ENCODE results near the gene SEC16B. TPM values are rescaled to one million over a fixed set of nuclear protein-coding genes. Genes with fewer than 3 reads are reported as not detected.

The SEC16B gene
- total and polyA plus RNA-seq, 2 donors from 2014 or later: 3.5 to 4.8 TPM

- intact Hi-C loops (cut with DNase I): no loop called here
- FAIRE-seq (no peak), DNase-seq (no peak)
- peaks cover 0 to 2% (median 0%) of the 10 kb centered on the region in 3 donors for H3K36me3 ChIP-seq (ENCODE audit: control insufficient read depth in 2 of 3, insufficient read depth in 3 of 3, low read length in 3 of 3)
- H3K27me3 ChIP-seq (ENCODE audit: control insufficient read depth, insufficient read depth, low read length): no peaks in the 10 kb centered on the region
- no peak overlapping the region for H3K9ac ChIP-seq (ENCODE audit: low read length in 3 of 3)
- no peaks in the 10 kb centered on the region for H3K4me1 ChIP-seq (ENCODE audit: control insufficient read depth in 2 of 3, insufficient read depth in 2 of 3, low read depth in 1 of 3, low read length in 3 of 3)
- no peak overlapping the region for H3K27ac ChIP-seq (ENCODE audit: low read depth in 2 of 2, low read length in 2 of 2)
- no peak overlapping the region for H3K4me3 ChIP-seq (ENCODE audit: low read length in 3 of 3)
- TF ChIP-seq CTCF (IDR thresholded peaks at IDR 0.05; ENCODE audit: borderline replicate concordance, extremely low read depth, insufficient read depth): no peak
- no peaks in the 10 kb centered on the region for H3K9me3 ChIP-seq (ENCODE audit: control insufficient read depth in 2 of 3, insufficient read depth in 1 of 3, low read length in 3 of 3)
Measured at GRCh38 chr1:177922209-177922608, 47.6 kb downstream of the SEC16B start.

GRCh38 chr1:177921590-177921989 lies 48.3 kb downstream of the SEC16B start:
- intact Hi-C loops (cut with DNase I): no loop called here
- no peak overlapping the region for H3K4me3 ChIP-seq (ENCODE audit: low read length in 3 of 3)
- no peak for FAIRE-seq
- TF ChIP-seq CTCF (IDR thresholded peaks at IDR 0.05; ENCODE audit: borderline replicate concordance, extremely low read depth, insufficient read depth): no peak
- H3K4me1 ChIP-seq (ENCODE audit: control insufficient read depth in 2 of 3, insufficient read depth in 2 of 3, low read depth in 1 of 3, low read length in 3 of 3): no peaks in the 10 kb centered on the region
- no peaks in the 10 kb centered on the region for H3K27me3 ChIP-seq (ENCODE audit: control insufficient read depth, insufficient read depth, low read length)
- no peaks in the 10 kb centered on the region for H3K9me3 ChIP-seq (ENCODE audit: control insufficient read depth in 2 of 3, insufficient read depth in 1 of 3, low read length in 3 of 3)
- no peak for DNase-seq
- no peak overlapping the region for H3K27ac ChIP-seq (ENCODE audit: low read depth in 2 of 2, low read length in 2 of 2)
- no peaks in the 10 kb centered on the region for H3K36me3 ChIP-seq (ENCODE audit: control insufficient read depth in 2 of 3, insufficient read depth in 3 of 3, low read length in 3 of 3)
- H3K9ac ChIP-seq (ENCODE audit: low read length in 3 of 3): no peak overlapping the region

GRCh38 chr1:177920091-177920490 lies 49.8 kb downstream of the SEC16B start:
- DNase-seq (no peak), FAIRE-seq (no peak)
- no peaks in the 10 kb centered on the region for H3K27me3 ChIP-seq (ENCODE audit: control insufficient read depth, insufficient read depth, low read length)
- H3K4me1 ChIP-seq (ENCODE audit: control insufficient read depth in 2 of 3, insufficient read depth in 2 of 3, low read depth in 1 of 3, low read length in 3 of 3): no peaks in the 10 kb centered on the region
- H3K9ac ChIP-seq (ENCODE audit: low read length in 3 of 3): no peak overlapping the region
- no peaks in the 10 kb centered on the region for H3K9me3 ChIP-seq (ENCODE audit: control insufficient read depth in 2 of 3, insufficient read depth in 1 of 3, low read length in 3 of 3)
- no peaks in the 10 kb centered on the region for H3K36me3 ChIP-seq (ENCODE audit: control insufficient read depth in 2 of 3, insufficient read depth in 3 of 3, low read length in 3 of 3)
- intact Hi-C loops (cut with DNase I): no loop called here
- H3K27ac ChIP-seq (ENCODE audit: low read depth in 2 of 2, low read length in 2 of 2): no peak overlapping the region
- TF ChIP-seq CTCF (IDR thresholded peaks at IDR 0.05; ENCODE audit: borderline replicate concordance, extremely low read depth, insufficient read depth): no peak
- H3K4me3 ChIP-seq (ENCODE audit: low read length in 3 of 3): no peak overlapping the region

GRCh38 chr1:177915641-177916040 lies 54.2 kb downstream of the SEC16B start:
- H3K9me3 ChIP-seq (ENCODE audit: control insufficient read depth in 2 of 3, insufficient read depth in 1 of 3, low read length in 3 of 3): no peaks in the 10 kb centered on the region
- FAIRE-seq: no peak
- H3K27me3 ChIP-seq (ENCODE audit: control insufficient read depth, insufficient read depth, low read length): no peaks in the 10 kb centered on the region
- H3K9ac ChIP-seq (ENCODE audit: low read length in 3 of 3): no peak overlapping the region
- H3K27ac ChIP-seq (ENCODE audit: low read depth in 2 of 2, low read length in 2 of 2): no peak overlapping the region
- intact Hi-C loops (cut with DNase I): no loop called here
- no peak for DNase-seq
- no peak for TF ChIP-seq CTCF (IDR thresholded peaks at IDR 0.05; ENCODE audit: borderline replicate concordance, extremely low read depth, insufficient read depth)
- H3K36me3 ChIP-seq (ENCODE audit: control insufficient read depth in 2 of 3, insufficient read depth in 3 of 3, low read length in 3 of 3): no peaks in the 10 kb centered on the region
- H3K4me3 ChIP-seq (ENCODE audit: low read length in 3 of 3): no peak overlapping the region
- peaks cover 0 to 8% (median 7%) of the 10 kb centered on the region in 3 donors for H3K4me1 ChIP-seq (ENCODE audit: control insufficient read depth in 2 of 3, insufficient read depth in 2 of 3, low read depth in 1 of 3, low read length in 3 of 3)

Data from kidney (tissue), 14 donors.